Breast epithelium (tissue), 3 donors: ENCODE measurements around the gene NR2C2.

Experiments
- CTCF ChIP-seq, 3 donors: fragments of 450-650 bp; IDR thresholded peaks; one replicate each; pipeline ENCODE4 v1.5.1; 2016 to 2017; ENCODE audit warnings: antibody characterized with exemption in 3 of 3, mild to moderate bottlenecking in 3 of 3, moderate library complexity in 3 of 3
- POLR2A ChIP-seq: fragments of 450-650 bp; IDR thresholded peaks from one replicate; pipeline ENCODE4 v1.6.1; 2016; ENCODE audit warnings: antibody characterized with exemption, mild to moderate bottlenecking, moderate library complexity
- POLR2AphosphoS5 ChIP-seq, 3 donors: sonication (generic); formaldehyde crosslinking; IDR thresholded peaks; one replicate each; pipeline ENCODE4 v1.6.1; 2017; ENCODE audit warnings: antibody characterized with exemption in 3 of 3

GRCh38 chr3:14933820-14934425 lies 13.5 kb upstream of the NR2C2 start:
- TF ChIP-seq POLR2A (no peak), CTCF (IDR thresholded peaks at IDR 0.05) (no peak), POLR2AphosphoS5 (IDR thresholded peaks at IDR 0.05) (no peak)
